Endodermal cell (in vitro differentiated cells): Measurements from ENCODE around the gene RAX2. TPM values are rescaled to one million over a fixed set of nuclear protein-coding genes. Genes with fewer than 3 reads are reported as not detected.

Experiments
- DNase-seq: peaks from one replicate; pipeline ENCODE4 v3.0.0-alpha.2; 2017
- H3K27ac ChIP-seq: 2 replicates; pipeline ENCODE4 v1.5.1; 2013; ENCODE audit warnings: mild to moderate bottlenecking, low read depth, low read length, moderate library complexity
- H3K27me3 ChIP-seq: 2 replicates; pipeline ENCODE4 v1.6.1; 2013; ENCODE audit warnings: mild to moderate bottlenecking, low read length, moderate library complexity; ENCODE audit not compliant: insufficient read depth, control insufficient read depth, poor library complexity, severe bottlenecking
- H3K36me3 ChIP-seq: 2 replicates; pipeline ENCODE4 v1.7.0; 2013; ENCODE audit warnings: mild to moderate bottlenecking, low read length, moderate library complexity; ENCODE audit not compliant: control insufficient read depth, insufficient read depth
- H3K4me1 ChIP-seq: one replicate; pipeline ENCODE4 v1.7.0; 2013; ENCODE audit warnings: low read length; ENCODE audit not compliant: control insufficient read depth, insufficient read depth
- H3K4me3 ChIP-seq: 2 replicates; pipeline ENCODE4 v1.5.1; 2013; ENCODE audit warnings: mild to moderate bottlenecking, low read length, moderate library complexity
- H3K9ac ChIP-seq: 2 replicates; pipeline ENCODE4 v1.6.1; 2013; ENCODE audit warnings: mild to moderate bottlenecking, low read length, moderate library complexity; ENCODE audit not compliant: poor library complexity, severe bottlenecking; ENCODE audit errors: extremely low read depth
- H3K9me3 ChIP-seq: 2 replicates; pipeline ENCODE4 v1.6.1; 2013; ENCODE audit warnings: mild to moderate bottlenecking, low read length, moderate library complexity; ENCODE audit not compliant: control insufficient read depth
- H3K27ac Mint-ChIP-seq: 2 replicates; pipeline ENCODE4 v1.8.0; 2020; ENCODE audit warnings: mixed read lengths
- H3K27me3 Mint-ChIP-seq: 2 replicates; pipeline ENCODE4 v1.8.0; 2021; ENCODE audit warnings: mild to moderate bottlenecking, mixed read lengths; ENCODE audit not compliant: insufficient read depth
- H3K36me3 Mint-ChIP-seq: 2 replicates; pipeline ENCODE4 v1.8.0; 2020; ENCODE audit warnings: low read depth, mixed read lengths
- H3K4me1 Mint-ChIP-seq: 2 replicates; pipeline ENCODE4 v1.8.0; 2020; ENCODE audit warnings: mixed read lengths
- H3K4me3 Mint-ChIP-seq: 2 replicates; pipeline ENCODE4 v1.8.0; 2020; ENCODE audit warnings: mild to moderate bottlenecking, moderate library complexity, mixed read lengths
- H3K9me3 Mint-ChIP-seq: 2 replicates; pipeline ENCODE4 v1.8.0; 2020; ENCODE audit warnings: mild to moderate bottlenecking, mixed read lengths
- WGBS, 2 experiments: methylation state at CpG; one replicate each; pipeline versions ENCODE4 v1.1.5 to v1.1.7; 2013; ENCODE audit warnings: missing lambda C conversion rate in 2 of 2, mixed read lengths in 1 of 2; ENCODE audit not compliant: insufficient coverage in 1 of 2, insufficient read length in 1 of 2; 5-methylcytosine and 5-hydroxymethylcytosine counted together
- total RNA-seq, 2 donors: library from RNA; stranded (reverse); fragmentation: NEBNext Ultra II Directional in 1 of 2; extraction: Animal tissue kit (Norgen Biotek cat#: 25700) in 1 of 2; gene quantifications; 2 replicates in 1 of 2; 3 replicates in 1 of 2; pipeline ENCODE4 v1.2.1, GENCODE V29; 2021
- TF ChIP-seq, protein P1 (sequence below): fragments of 200-600 bp; sonication (generic); conservative IDR thresholded peaks from 2 replicates; pipeline ENCODE4 v1.5.0; 2021; ENCODE audit warnings: antibody characterized with exemption, mild to moderate bottlenecking

The RAX2 gene
- total RNA-seq, 2 donors from 2014 or later = not detected

DNA sequence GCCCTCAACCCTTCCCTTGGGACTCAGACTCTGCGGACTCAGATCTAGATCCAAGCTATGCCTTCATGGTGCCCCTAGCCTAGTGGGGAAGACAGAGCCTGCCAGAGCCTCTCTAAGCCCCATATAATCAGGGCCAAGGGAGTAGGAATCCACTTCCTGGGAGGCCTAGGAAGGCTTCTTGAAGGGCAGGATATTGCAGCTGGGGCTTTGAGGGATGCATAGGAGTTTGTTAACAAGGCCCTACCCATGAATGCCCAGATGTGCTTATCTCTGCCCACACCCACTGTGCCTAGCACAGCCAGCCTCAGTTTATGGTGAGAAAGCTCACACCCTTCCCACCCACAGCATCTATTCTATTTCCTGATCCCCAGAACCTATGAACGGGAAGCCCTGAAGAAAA, 21.8 kb downstream of the RAX2 start:
- Histone ChIP-seq H3K4me3 (no peak overlapping the region), H3K4me1 (no peaks in the 10 kb centered on the region), H3K27ac (no peak overlapping the region), H3K9ac (no peak overlapping the region), H3K27me3 (no peaks in the 10 kb centered on the region), H3K36me3 (no peaks in the 10 kb centered on the region), H3K9me3 (no peaks in the 10 kb centered on the region)
- Mint-ChIP-seq H3K36me3 (peaks cover 28% of the 10 kb centered on the region), H3K9me3 (no peaks in the 10 kb centered on the region), H3K27me3 (no peaks in the 10 kb centered on the region), H3K27ac (no peak overlapping the region), H3K4me3 (no peak overlapping the region), H3K4me1 (no peaks in the 10 kb centered on the region)
- DNase-seq = no peak
- TF ChIP-seq, protein P1, sequence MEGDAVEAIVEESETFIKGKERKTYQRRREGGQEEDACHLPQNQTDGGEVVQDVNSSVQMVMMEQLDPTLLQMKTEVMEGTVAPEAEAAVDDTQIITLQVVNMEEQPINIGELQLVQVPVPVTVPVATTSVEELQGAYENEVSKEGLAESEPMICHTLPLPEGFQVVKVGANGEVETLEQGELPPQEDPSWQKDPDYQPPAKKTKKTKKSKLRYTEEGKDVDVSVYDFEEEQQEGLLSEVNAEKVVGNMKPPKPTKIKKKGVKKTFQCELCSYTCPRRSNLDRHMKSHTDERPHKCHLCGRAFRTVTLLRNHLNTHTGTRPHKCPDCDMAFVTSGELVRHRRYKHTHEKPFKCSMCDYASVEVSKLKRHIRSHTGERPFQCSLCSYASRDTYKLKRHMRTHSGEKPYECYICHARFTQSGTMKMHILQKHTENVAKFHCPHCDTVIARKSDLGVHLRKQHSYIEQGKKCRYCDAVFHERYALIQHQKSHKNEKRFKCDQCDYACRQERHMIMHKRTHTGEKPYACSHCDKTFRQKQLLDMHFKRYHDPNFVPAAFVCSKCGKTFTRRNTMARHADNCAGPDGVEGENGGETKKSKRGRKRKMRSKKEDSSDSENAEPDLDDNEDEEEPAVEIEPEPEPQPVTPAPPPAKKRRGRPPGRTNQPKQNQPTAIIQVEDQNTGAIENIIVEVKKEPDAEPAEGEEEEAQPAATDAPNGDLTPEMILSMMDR = no peak
- WGBS, 2 experiments = 93% methylated on average over 2 of the region's 2 CpGs; no CpG with 5 or more reads in 1 of the 2 experiments

DNA sequence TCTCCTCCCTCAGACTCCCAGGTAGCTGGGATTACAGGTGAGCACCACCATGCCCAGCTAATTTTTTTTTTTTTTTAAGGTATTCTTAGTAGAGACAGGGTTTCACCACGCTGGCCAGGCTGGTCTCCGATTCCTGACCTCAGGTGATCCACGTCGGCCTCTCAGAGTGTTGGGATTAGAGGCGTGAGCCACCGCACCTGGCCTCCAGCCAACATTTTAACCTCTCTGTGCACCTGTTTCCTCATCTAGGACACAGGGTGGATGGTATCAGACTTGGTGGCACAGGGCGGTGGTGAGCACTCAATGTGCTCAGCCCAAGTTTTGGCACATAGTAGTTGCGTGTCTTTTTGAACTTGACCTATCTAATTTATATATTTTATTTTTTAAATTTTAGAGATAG, 23.1 kb downstream of the RAX2 start:
- no peak overlapping the region for H3K4me3 Mint-ChIP-seq
- H3K27me3 Mint-ChIP-seq = no peaks in the 10 kb centered on the region
- TF ChIP-seq, protein P1 = no peak
- H3K4me3 ChIP-seq = no peak overlapping the region
- H3K9me3 ChIP-seq = no peaks in the 10 kb centered on the region
- no peak for DNase-seq
- H3K9me3 Mint-ChIP-seq = no peaks in the 10 kb centered on the region
- no peaks in the 10 kb centered on the region for H3K27me3 ChIP-seq
- no peaks in the 10 kb centered on the region for H3K36me3 ChIP-seq
- WGBS, 2 experiments = 95 to 96% methylated on average over 6 to 8 of the region's 8 CpGs
- no peaks in the 10 kb centered on the region for H3K4me1 Mint-ChIP-seq
- no peaks in the 10 kb centered on the region for H3K4me1 ChIP-seq
- peaks cover 22% of the 10 kb centered on the region for H3K36me3 Mint-ChIP-seq
- H3K27ac ChIP-seq = no peak overlapping the region
- no peak overlapping the region for H3K9ac ChIP-seq
- H3K27ac Mint-ChIP-seq = no peak overlapping the region

DNA sequence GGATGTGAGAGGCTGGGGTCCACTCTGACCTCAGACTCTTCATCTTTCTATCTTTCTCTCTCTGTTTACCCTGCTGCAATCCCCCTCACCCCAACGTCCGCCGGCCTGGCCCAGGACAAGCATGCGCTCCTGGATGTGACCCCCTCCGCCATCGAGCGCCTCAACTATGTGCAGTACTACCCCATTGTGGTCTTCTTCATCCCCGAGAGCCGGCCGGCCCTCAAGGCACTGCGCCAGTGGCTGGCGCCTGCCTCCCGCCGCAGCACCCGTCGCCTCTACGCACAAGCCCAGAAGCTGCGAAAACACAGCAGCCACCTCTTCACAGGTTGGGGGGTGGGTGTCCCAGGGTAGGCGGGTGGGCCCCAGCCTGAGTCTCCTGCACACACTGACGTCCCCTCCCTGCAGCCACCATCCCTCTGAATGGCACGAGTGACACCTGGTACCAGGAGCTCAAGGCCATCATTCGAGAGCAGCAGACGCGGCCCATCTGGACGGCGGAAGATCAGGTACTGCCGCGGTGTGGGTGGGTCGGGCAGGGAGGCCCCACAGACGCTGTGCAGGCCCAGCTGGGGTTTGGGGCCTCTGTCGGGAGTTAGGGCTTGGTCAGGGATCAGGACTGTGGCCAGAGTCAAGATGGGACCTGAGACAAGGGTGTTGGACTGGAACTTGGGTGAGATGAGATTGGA, 25.5 kb downstream of the RAX2 start:
- no peaks in the 10 kb centered on the region for H3K4me1 ChIP-seq
- peaks cover 16% of the 10 kb centered on the region for H3K36me3 Mint-ChIP-seq
- H3K9ac ChIP-seq = no peak overlapping the region
- no peak overlapping the region for H3K4me3 Mint-ChIP-seq
- H3K4me3 ChIP-seq = no peak overlapping the region
- WGBS, 2 experiments = 91 to 93% methylated on average over 24 to 31 of the region's 31 CpGs
- H3K36me3 ChIP-seq = no peaks in the 10 kb centered on the region
- H3K9me3 ChIP-seq = no peaks in the 10 kb centered on the region
- TF ChIP-seq, protein P1 = no peak
- H3K9me3 Mint-ChIP-seq = no peaks in the 10 kb centered on the region
- H3K27me3 Mint-ChIP-seq = no peaks in the 10 kb centered on the region
- H3K27ac ChIP-seq = no peak overlapping the region
- peaks cover 2% of the 10 kb centered on the region for H3K4me1 Mint-ChIP-seq
- no peak for DNase-seq
- no peak overlapping the region for H3K27ac Mint-ChIP-seq
- H3K27me3 ChIP-seq = no peaks in the 10 kb centered on the region
